Spleen (tissue), 11 donors: ENCODE results near the gene ACRBP. TPM values are rescaled to one million over a fixed set of nuclear protein-coding genes. Genes with fewer than 3 reads are reported as not detected.
"Not testable (repeated sequence)": the region's sequence is repeated elsewhere in the genome, so short reads cannot be mapped to it uniquely, and the experiment has no call there.

Source experiments
- DNase-seq: peaks from one replicate; pipeline ENCODE4 v3.0.0-alpha.2; 2020
- H3K27ac ChIP-seq, 8 donors: fragments of 200-600 bp; sonication (generic) in 7 of 8; 1 replicate in 4 of 8; 2 replicates in 4 of 8; pipeline versions ENCODE4 v1.5.0 to v1.8.0; 2016 to 2021; ENCODE audit warnings: inconsistent platforms in 4 of 8, mild to moderate bottlenecking in 4 of 8, moderate library complexity in 1 of 8
- H3K27me3 ChIP-seq, 7 donors: fragments of 200-600 bp; sonication (generic) in 6 of 7; replicated peaks in 1 of 7; 1 replicate in 4 of 7; 2 replicates in 3 of 7; pipeline versions ENCODE4 v1.5.0 to v1.8.0; 2016 to 2021; ENCODE audit warnings: inconsistent platforms in 3 of 7, mild to moderate bottlenecking in 1 of 7
- H3K36me3 ChIP-seq, 6 donors: fragments of 200-600 bp; sonication (generic) in 5 of 6; 1 replicate in 4 of 6; 2 replicates in 2 of 6; pipeline versions ENCODE4 v1.5.0 to v1.8.0; 2016 to 2021; ENCODE audit warnings: inconsistent platforms in 2 of 6
- H3K4me1 ChIP-seq, 6 donors: fragments of 200-600 bp; sonication (generic) in 5 of 6; 1 replicate in 3 of 6; 2 replicates in 3 of 6; pipeline versions ENCODE4 v1.5.0 to v1.8.0; 2016 to 2021; ENCODE audit warnings: inconsistent platforms in 3 of 6
- H3K4me3 ChIP-seq, 8 donors: fragments of 200-600 bp; sonication (generic) in 7 of 8; 1 replicate in 4 of 8; 2 replicates in 4 of 8; pipeline versions ENCODE4 v1.5.0 to v1.8.0; 2016 to 2021; ENCODE audit warnings: inconsistent platforms in 4 of 8, mild to moderate bottlenecking in 4 of 8, moderate library complexity in 2 of 8
- H3K9me3 ChIP-seq, 8 donors: fragments of 200-600 bp; sonication (generic) in 7 of 8; 1 replicate in 4 of 8; 2 replicates in 4 of 8; pipeline versions ENCODE4 v1.5.0 to v1.8.0; 2016 to 2021; ENCODE audit warnings: inconsistent platforms in 4 of 8
- POLR2A ChIP-seq, 3 donors: fragments of 450-650 bp; IDR thresholded peaks; one replicate each; pipeline ENCODE4 v1.5.1; 2017; ENCODE audit warnings: antibody characterized with exemption in 3 of 3, mild to moderate bottlenecking in 1 of 3
- POLR2AphosphoS5 ChIP-seq, 3 donors: sonication (generic); formaldehyde crosslinking; IDR thresholded peaks; one replicate each; pipeline ENCODE4 v1.5.1; 2017; ENCODE audit warnings: antibody characterized with exemption in 3 of 3
- WGBS, 5 donors: extraction: QIAGEN DNeasy Blood & Tissue Kit in 3 of 5; methylation state at CpG; one replicate each; pipeline versions ENCODE4 v1.1.5 to v1.1.7; 2013 to 2018; 5-methylcytosine and 5-hydroxymethylcytosine counted together
- intact Hi-C: fragments of 100-400 bp; cut with DNase I; formaldehyde crosslinking; loops from one replicate; pipeline ENCODE4 v1.15.0; 2023; ENCODE audit warnings: low total_unique reads
- polyA plus RNA-seq, 3 donors: library from polyadenylated mRNA; stranded (reverse); fragments of 200-250 nt; gene quantifications; one replicate each; pipeline ENCODE4 v1.2.1, GENCODE V29; 2013
- total RNA-seq, 7 donors: library from RNA; depleted of rRNA in 3 of 7; stranded (reverse); fragments of >200 nt in 3 of 7; fragmentation: NEBNext Ultra II Directional in 4 of 7; extraction: Animal tissue kit (Norgen Biotek cat#: 25700) in 4 of 7; gene quantifications; one replicate each; pipeline versions ENCODE4 v1.1.0 to v1.2.1, GENCODE V29; 2016 to 2021
- TF ChIP-seq, protein P1 (sequence below), 11 experiments: fragments of 200-600 bp in 7 of 11; fragments of 450-650 bp in 4 of 11; sonication (generic) in 4 of 11; IDR thresholded peaks in 8 of 11; conservative IDR thresholded peaks in 3 of 11; 1 replicate in 7 of 11; 2 replicates in 4 of 11; pipeline versions ENCODE4 v1.4.0 to v1.8.0; 2016 to 2021; ENCODE audit warnings: antibody characterized with exemption in 11 of 11, inconsistent platforms in 4 of 11, mild to moderate bottlenecking in 1 of 11
- donor health status: healthy with polysubstance abuse.
- donor health status: DM: no; HTN: no; CAD: no; lungs with moderate emphysema.
- donor health status: DM: no; HTN: no; CAD: no.
- donor health status: Bipolar disorder and iron deficiency.
- donor health status: healthy.
- donor health status: DM: no; HTN: no; CAD: no.
- donor health status: DM: yes; HTN: yes; CAD: no.

The ACRBP gene
- total and polyA plus RNA-seq, 10 donors = 7.2 to 41.7 (median 13.6) TPM

DNA sequence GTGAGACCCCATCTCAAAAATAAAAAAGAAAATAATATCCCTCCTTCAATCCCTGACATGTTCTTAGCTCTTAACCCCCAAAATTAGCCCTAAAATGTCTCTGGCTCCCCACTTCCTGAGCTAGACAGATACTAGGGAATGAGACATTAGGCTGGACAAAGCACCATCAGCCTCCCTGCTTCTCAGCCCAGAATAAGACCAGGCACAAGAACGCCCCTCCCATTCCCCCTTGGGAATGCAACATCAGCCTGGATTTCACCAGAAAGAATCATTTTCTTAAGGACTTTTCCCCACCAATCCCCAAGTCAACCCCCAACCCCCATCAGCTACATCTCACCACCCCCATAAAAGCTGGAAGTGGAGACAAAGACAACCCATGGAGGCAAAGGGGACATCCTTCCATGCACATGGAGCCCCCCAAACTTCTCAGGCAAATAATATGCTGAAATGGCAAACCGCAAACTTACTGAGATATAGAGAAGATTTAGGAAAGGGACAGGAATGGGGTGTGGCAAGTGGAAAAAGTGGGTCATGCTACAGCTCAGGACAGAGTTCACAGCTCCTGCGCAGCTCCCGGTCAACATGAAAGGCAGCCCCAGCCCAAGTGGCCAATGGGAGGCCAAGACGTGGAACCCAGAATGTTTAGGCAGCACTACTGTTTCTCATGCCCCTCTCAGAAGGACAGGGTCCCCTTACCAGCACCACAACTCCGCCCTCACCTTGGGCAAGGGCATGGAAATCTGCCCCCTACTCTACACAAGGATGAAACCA, 42.8 kb downstream of the ACRBP start:
- intact Hi-C loops = no loop called here
- DNase-seq = no peak
- WGBS, 5 donors = 63 to 78% (median 73%) methylated on average over 6 of the region's 6 CpGs
- Histone ChIP-seq H3K27me3 (no peaks in the 10 kb centered on the region), H3K4me3 (peak overlapping the region in 7 of 8 donors; percentile 9 to 97 (median 86)), H3K27ac (peak overlapping the region in 7 of 8 donors; percentile 26 to 99 (median 98)), H3K36me3 (peaks cover 6 to 55% (median 32%) of the 10 kb centered on the region in 6 donors), H3K9me3 (no peaks in the 10 kb centered on the region), H3K4me1 (peaks cover 29 to 72% (median 43%) of the 10 kb centered on the region in 6 donors)
- TF ChIP-seq POLR2A (IDR thresholded peaks at IDR 0.05) (no peak), POLR2AphosphoS5 (IDR thresholded peaks at IDR 0.05) (no peak)
- TF ChIP-seq, protein P1, sequence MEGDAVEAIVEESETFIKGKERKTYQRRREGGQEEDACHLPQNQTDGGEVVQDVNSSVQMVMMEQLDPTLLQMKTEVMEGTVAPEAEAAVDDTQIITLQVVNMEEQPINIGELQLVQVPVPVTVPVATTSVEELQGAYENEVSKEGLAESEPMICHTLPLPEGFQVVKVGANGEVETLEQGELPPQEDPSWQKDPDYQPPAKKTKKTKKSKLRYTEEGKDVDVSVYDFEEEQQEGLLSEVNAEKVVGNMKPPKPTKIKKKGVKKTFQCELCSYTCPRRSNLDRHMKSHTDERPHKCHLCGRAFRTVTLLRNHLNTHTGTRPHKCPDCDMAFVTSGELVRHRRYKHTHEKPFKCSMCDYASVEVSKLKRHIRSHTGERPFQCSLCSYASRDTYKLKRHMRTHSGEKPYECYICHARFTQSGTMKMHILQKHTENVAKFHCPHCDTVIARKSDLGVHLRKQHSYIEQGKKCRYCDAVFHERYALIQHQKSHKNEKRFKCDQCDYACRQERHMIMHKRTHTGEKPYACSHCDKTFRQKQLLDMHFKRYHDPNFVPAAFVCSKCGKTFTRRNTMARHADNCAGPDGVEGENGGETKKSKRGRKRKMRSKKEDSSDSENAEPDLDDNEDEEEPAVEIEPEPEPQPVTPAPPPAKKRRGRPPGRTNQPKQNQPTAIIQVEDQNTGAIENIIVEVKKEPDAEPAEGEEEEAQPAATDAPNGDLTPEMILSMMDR (IDR thresholded peaks at IDR 0.05 in 8 of 11, conservative IDR thresholded peaks at IDR 0.05 in 3 of 11) = no peak

DNA sequence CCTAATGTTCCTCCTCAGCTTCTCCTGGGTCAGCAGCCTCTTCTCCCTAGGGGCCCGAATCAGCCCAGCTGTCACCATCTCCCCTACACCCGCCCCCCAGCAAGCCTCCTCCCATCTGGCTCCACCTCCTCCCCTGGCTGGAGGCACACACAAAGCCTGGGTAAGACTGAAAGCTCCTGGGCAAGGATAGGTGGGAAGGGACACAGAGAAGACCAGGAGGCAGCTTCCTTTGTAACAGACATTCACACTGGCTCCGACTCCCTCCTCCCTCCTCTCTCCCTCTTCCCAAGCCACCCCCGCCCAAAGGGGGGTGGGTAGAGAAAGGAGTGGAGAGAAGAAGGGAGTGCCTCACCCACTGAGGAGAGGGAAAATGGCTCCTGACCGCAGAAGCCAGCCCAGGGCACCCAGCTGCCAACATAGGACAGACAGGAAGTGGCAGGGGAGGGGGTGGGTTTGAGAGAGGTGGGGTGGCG, 44.1 kb downstream of the ACRBP start:
- intact Hi-C loops = no loop called here
- H3K9me3 ChIP-seq = no peaks in the 10 kb centered on the region
- no peaks in the 10 kb centered on the region for H3K27me3 ChIP-seq
- 3 to 16% (median 10%) methylated on average over 6 of the region's 6 CpGs for WGBS, 5 donors
- H3K4me1 ChIP-seq = peaks cover 29 to 72% (median 45%) of the 10 kb centered on the region in 6 donors
- H3K36me3 ChIP-seq = peaks cover 8 to 68% (median 45%) of the 10 kb centered on the region in 6 donors
- H3K27ac ChIP-seq = peak overlapping the region in 7 of 8 donors; percentile 29 to 99 (median 98)
- peak overlapping the region in 3 of 8 donors; percentile 12 to 97 (median 96) for H3K4me3 ChIP-seq
- no peak for TF ChIP-seq POLR2A (IDR thresholded peaks at IDR 0.05)
- peak in 1 of 3 donors; percentile 23 for TF ChIP-seq POLR2AphosphoS5 (IDR thresholded peaks at IDR 0.05)
- no peak for DNase-seq

DNA sequence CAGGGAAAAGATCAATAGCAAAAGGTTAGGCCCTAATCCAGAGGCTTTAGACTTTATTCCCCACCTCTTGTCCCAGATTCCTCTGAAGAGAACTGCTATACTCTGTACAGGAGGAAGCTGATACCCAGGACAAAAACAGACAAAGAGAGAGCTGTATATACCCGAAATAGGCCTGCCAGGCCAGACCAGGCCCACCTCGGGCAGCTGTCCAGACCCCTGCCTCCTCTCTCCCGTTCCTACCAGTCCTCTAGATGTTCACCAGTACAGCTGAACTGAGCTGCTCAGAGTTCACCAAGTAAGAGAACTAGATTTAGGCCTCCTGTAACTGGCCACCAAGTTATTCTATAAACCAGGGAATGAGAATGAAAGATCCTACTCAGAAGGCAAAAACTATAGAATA, 44.7 kb downstream of the ACRBP start:
- Histone ChIP-seq H3K4me1 (peaks cover 29 to 67% (median 45%) of the 10 kb centered on the region in 6 donors), H3K36me3 (peaks cover 12 to 74% (median 51%) of the 10 kb centered on the region in 6 donors), H3K9me3 (no peaks in the 10 kb centered on the region), H3K4me3 (peak overlapping the region in 1 of 8 donors; percentile 96), H3K27ac (peak overlapping the region in 7 of 8 donors; percentile 29 to 99 (median 98)), H3K27me3 (no peaks in the 10 kb centered on the region)
- intact Hi-C loops = no loop called here
- TF ChIP-seq, protein P1 (IDR thresholded peaks at IDR 0.05 in 8 of 11, conservative IDR thresholded peaks at IDR 0.05 in 3 of 11) = no peak
- no peak for DNase-seq
- WGBS, 5 donors = 59 to 80% (median 69%) methylated on average over 3 of the region's 3 CpGs

DNA sequence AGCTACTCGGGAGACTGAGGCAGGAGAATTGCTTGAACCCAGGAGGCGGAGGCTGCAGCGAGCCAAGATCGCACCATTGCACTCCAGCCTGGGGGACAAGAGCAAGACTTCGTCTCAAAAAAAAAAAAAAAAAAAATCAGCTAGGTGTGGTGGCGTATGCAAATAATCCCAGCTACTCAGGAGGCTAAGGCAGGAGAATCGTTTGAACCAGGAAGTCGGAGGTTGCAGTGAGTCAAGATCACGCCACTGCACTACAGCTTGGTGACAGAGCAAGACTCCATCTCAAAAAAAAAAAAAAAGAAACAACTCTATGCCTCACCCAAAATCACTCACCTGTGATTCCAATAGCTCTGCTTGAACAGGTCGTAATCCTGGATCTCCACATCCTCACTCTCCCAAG, 51.6 kb downstream of the ACRBP start:
- H3K4me3 ChIP-seq, H3K9me3 ChIP-seq, intact Hi-C loops, H3K27ac ChIP-seq, H3K27me3 ChIP-seq: not testable (repeated sequence)
- WGBS, 5 donors = 77 to 95% (median 91%) methylated on average over 10 of the region's 10 CpGs
- DNase-seq = peak; percentile 6
- Histone ChIP-seq H3K36me3 (peaks cover 16 to 100% (median 100%) of the 10 kb centered on the region in 6 donors), H3K4me1 (peaks cover 0 to 18% (median 2%) of the 10 kb centered on the region in 6 donors)

DNA sequence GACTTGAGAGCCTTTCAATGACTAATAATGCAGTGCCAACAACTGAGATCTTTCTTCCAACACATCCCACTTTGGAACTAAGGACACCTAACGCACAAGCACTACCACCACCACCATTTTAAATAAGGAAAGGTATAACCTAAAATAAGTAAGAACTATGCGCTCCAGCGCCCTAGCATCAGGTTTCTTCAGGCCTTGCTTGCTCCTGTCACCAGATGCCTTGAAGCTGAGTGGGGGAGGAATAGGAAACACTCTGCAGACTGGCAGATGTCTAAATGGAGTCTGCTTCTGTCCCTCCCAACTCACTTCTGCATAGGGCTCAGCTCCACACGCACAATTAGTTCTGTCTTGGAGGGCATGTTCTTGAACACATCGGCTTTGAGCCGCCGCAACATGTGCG, 55.1 kb downstream of the ACRBP start:
- H3K4me3 ChIP-seq = no peak overlapping the region
- H3K4me1 ChIP-seq = peaks cover 0 to 11% (median 0%) of the 10 kb centered on the region in 6 donors
- TF ChIP-seq POLR2AphosphoS5 (IDR thresholded peaks at IDR 0.05) (no peak), POLR2A (IDR thresholded peaks at IDR 0.05) (no peak)
- TF ChIP-seq, protein P1 (IDR thresholded peaks at IDR 0.05 in 8 of 11, conservative IDR thresholded peaks at IDR 0.05 in 3 of 11) = no peak
- peak; percentile 10 for DNase-seq
- peaks cover 13 to 100% (median 100%) of the 10 kb centered on the region in 6 donors for H3K36me3 ChIP-seq
- H3K27me3 ChIP-seq = no peaks in the 10 kb centered on the region
- H3K9me3 ChIP-seq = no peaks in the 10 kb centered on the region
- H3K27ac ChIP-seq = no peak overlapping the region
- intact Hi-C loops = no loop called here
- WGBS, 5 donors = 86 to 94% (median 92%) methylated on average over 8 of the region's 8 CpGs
